Testis (tissue), 3 donors: Measurements from ENCODE around the gene TATDN2. TPM values are rescaled to one million over a fixed set of nuclear protein-coding genes. Genes with fewer than 3 reads are reported as not detected.
A peak's percentile ranks its signal among the peaks of the same experiment; 100 is the strongest.

ENCODE experiments used
- DNase-seq: peaks from one replicate; pipeline ENCODE4 v3.0.0-alpha.2; 2019
- H3K27ac ChIP-seq, 2 donors: fragments of 200-600 bp; sonication (generic); one replicate each; pipeline ENCODE4 v1.5.1; 2019
- H3K27me3 ChIP-seq: fragments of 200-600 bp; sonication (generic); one replicate; pipeline ENCODE4 v1.5.1; 2019
- H3K36me3 ChIP-seq: fragments of 200-600 bp; sonication (generic); one replicate; pipeline ENCODE4 v1.5.1; 2017; ENCODE audit warnings: low read depth; ENCODE audit errors: missing control alignments
- H3K4me1 ChIP-seq: fragments of 200-600 bp; sonication (generic); one replicate; pipeline ENCODE4 v1.5.1; 2019
- H3K4me3 ChIP-seq, 2 donors: fragments of 200-600 bp; sonication (generic); one replicate each; pipeline ENCODE4 v1.5.1; 2017 to 2019
- H3K9me3 ChIP-seq: fragments of 200-600 bp; sonication (generic); one replicate; pipeline ENCODE4 v1.5.1; 2017
- CTCF ChIP-seq, 3 experiments: fragments of 450-650 bp in 2 of 3; fragments of 200-600 bp in 1 of 3; sonication (generic) in 1 of 3; IDR thresholded peaks; one replicate each; pipeline ENCODE4 v1.5.1; 2016 to 2019; ENCODE audit warnings: antibody characterized with exemption in 3 of 3, mild to moderate bottlenecking in 2 of 3, moderate library complexity in 1 of 3
- POLR2A ChIP-seq: fragments of 450-650 bp; IDR thresholded peaks from one replicate; pipeline ENCODE4 v1.6.1; 2017; ENCODE audit warnings: antibody characterized with exemption, mild to moderate bottlenecking, moderate library complexity
- WGBS, 2 donors: methylation state at CpG; one replicate each; pipeline ENCODE4 v1.1.5; 2018; 5-methylcytosine and 5-hydroxymethylcytosine counted together
- intact Hi-C: fragments of 100-400 bp; cut with DNase I; formaldehyde crosslinking; loops from one replicate; pipeline ENCODE4 v1.15.1; 2023; ENCODE audit warnings: low total_unique reads
- polyA plus RNA-seq: library from polyadenylated mRNA; stranded (reverse); fragments of 350-450 nt; fragmentation: Illumina TruSeq; extraction: RNeasy Lipid Tissue Mini Kit (QIAGEN cat#74804); gene quantifications from one replicate; pipeline ENCODE4 v1.2.3, GENCODE V29; 2014; ENCODE audit warnings: low read depth, low replicate concordance; ENCODE audit not compliant: insufficient read depth
- total RNA-seq, 2 donors: library from RNA; depleted of rRNA; stranded (reverse); fragments of >200 nt; gene quantifications; one replicate each; pipeline ENCODE4 v1.2.3, GENCODE V29; 2016

Gene TATDN2
- total and polyA plus RNA-seq, 3 donors from 2014 or later: 19.8 to 24.3 (median 21.3) TPM

GRCh38 chr3:10248984-10249748, 907 bp downstream of the TATDN2 start:
- Histone ChIP-seq H3K27ac (peak overlapping the region; percentile 8 to 90), H3K4me3 (peak overlapping the region; percentile 65 to 85), H3K4me1 (peaks cover 11% of the 10 kb centered on the region), H3K9me3 (no peaks in the 10 kb centered on the region), H3K27me3 (no peaks in the 10 kb centered on the region), H3K36me3 (no peaks in the 10 kb centered on the region)
- 2 to 5% methylated on average over 15 to 32 of the region's 32 CpGs for WGBS, 2 donors
- TF ChIP-seq POLR2A (no peak), CTCF (IDR thresholded peaks at IDR 0.05) (no peak)
- peak; percentile 29 for DNase-seq
- intact Hi-C loops: no loop called here

DNA sequence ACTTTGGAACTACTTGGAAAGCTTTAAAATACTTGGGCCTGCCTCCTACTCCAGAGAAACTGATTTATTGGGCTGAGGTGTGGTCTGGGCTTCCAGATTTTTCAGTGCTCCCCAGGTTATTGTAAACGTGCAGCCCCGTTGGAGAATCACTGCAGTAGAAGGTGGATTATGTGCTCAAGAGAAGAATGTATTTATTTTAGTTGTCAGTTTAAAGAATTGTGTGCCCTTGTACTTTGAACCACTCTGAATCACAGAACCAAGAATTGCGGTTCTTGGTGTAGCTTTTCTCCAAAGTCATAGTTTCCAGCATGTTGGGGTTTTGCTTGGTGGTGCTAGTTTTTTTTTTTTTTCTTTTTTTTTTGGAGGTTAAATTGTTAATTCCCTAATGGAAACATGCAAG, 1.6 kb downstream of the TATDN2 start:
- intact Hi-C loops: no loop called here
- 19 to 26% methylated on average over 3 of the region's 3 CpGs for WGBS, 2 donors
- H3K4me1 ChIP-seq: peaks cover 11% of the 10 kb centered on the region
- no peaks in the 10 kb centered on the region for H3K27me3 ChIP-seq
- peak overlapping the region in 1 of 2 donors; percentile 65 for H3K4me3 ChIP-seq
- H3K27ac ChIP-seq: peak overlapping the region in 1 of 2 donors; percentile 90
- no peak for DNase-seq
- no peaks in the 10 kb centered on the region for H3K9me3 ChIP-seq
- TF ChIP-seq CTCF (IDR thresholded peaks at IDR 0.05) (no peak), POLR2A (no peak)
- H3K36me3 ChIP-seq: no peaks in the 10 kb centered on the region

GRCh38 chr3:10251006-10251405, 2.7 kb downstream of the TATDN2 start:
- Histone ChIP-seq H3K27ac (no peak overlapping the region), H3K27me3 (no peaks in the 10 kb centered on the region), H3K4me1 (peaks cover 11% of the 10 kb centered on the region), H3K9me3 (no peaks in the 10 kb centered on the region), H3K4me3 (no peak overlapping the region), H3K36me3 (no peaks in the 10 kb centered on the region)
- no peak for TF ChIP-seq CTCF (IDR thresholded peaks at IDR 0.05)
- no peak for TF ChIP-seq POLR2A
- DNase-seq: no peak
- intact Hi-C loops: no loop called here
- WGBS, 2 donors: 89 to 94% methylated on average over 3 of the region's 3 CpGs

DNA sequence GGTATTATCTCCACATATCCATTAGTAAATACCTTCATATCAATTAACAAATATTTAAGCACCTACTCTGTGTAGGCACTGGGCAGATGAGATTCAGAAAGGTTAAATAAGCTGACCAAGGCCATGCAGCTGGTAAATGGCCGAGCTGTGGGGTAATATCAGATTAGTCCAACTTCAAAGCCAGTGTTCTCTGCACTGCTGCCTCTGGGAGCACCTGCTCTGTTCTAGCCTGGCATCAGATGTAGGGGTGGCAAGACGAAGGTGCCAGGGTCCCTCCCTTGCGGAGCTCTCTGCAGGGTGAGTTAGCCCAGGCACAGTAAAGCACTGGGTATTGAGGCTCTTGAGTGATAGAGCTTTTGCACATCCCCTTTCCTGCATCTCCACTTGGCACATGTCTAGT, 5.5 kb downstream of the TATDN2 start:
- Histone ChIP-seq H3K4me3 (no peak overlapping the region), H3K27ac (no peak overlapping the region), H3K36me3 (no peaks in the 10 kb centered on the region), H3K9me3 (no peaks in the 10 kb centered on the region), H3K27me3 (no peaks in the 10 kb centered on the region), H3K4me1 (peaks cover 11% of the 10 kb centered on the region)
- TF ChIP-seq POLR2A (no peak), CTCF (IDR thresholded peaks at IDR 0.05) (no peak)
- no peak for DNase-seq
- intact Hi-C loops: no loop called here
- WGBS, 2 donors: 88 to 89% methylated on average over 3 of the region's 3 CpGs

GRCh38 chr3:10255835-10256234, 7.6 kb downstream of the TATDN2 start:
- 82 to 85% methylated on average over 7 of the region's 7 CpGs for WGBS, 2 donors
- no peaks in the 10 kb centered on the region for H3K9me3 ChIP-seq

More at GRCh38 chr3:10255835-10256234, 7.6 kb downstream of the TATDN2 start:
- no peak for TF ChIP-seq POLR2A
- no peak for TF ChIP-seq CTCF (IDR thresholded peaks at IDR 0.05)
- Histone ChIP-seq H3K4me1 (no peaks in the 10 kb centered on the region), H3K27ac (no peak overlapping the region), H3K27me3 (no peaks in the 10 kb centered on the region), H3K4me3 (no peak overlapping the region), H3K36me3 (no peaks in the 10 kb centered on the region)
- DNase-seq: no peak
- intact Hi-C loops: no loop called here
